ENCODE measurements around the gene CAMKK1.

Gene CAMKK1

DNA sequence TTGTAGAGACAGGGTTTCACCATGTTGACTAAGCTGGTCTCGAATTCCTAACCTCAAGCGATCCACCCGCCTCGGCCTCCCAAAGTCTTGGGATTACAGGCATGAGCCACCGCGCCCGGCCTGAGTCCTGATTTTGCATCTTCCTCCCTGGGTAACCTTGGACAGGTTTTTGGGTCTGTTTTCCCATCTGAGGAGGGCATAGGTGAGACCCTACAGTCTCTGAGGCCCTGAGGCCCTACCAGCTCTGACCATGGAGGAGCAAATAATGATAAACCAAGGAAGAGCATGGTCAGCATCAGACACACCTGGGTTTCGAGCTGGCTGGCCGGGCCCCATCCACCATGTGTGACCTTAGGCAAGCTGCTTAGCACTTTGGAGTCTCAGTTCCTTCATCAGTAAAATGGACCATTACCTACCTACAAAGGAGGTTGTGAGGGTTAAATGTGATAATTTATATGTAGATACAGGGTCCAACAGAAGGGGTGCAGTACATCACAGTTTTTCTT is 45.6 kb downstream of the CAMKK1 start:
- TF ChIP-seq, protein P1, sequence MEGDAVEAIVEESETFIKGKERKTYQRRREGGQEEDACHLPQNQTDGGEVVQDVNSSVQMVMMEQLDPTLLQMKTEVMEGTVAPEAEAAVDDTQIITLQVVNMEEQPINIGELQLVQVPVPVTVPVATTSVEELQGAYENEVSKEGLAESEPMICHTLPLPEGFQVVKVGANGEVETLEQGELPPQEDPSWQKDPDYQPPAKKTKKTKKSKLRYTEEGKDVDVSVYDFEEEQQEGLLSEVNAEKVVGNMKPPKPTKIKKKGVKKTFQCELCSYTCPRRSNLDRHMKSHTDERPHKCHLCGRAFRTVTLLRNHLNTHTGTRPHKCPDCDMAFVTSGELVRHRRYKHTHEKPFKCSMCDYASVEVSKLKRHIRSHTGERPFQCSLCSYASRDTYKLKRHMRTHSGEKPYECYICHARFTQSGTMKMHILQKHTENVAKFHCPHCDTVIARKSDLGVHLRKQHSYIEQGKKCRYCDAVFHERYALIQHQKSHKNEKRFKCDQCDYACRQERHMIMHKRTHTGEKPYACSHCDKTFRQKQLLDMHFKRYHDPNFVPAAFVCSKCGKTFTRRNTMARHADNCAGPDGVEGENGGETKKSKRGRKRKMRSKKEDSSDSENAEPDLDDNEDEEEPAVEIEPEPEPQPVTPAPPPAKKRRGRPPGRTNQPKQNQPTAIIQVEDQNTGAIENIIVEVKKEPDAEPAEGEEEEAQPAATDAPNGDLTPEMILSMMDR (conservative IDR thresholded peaks at IDR 0.05), result no peak
- H3K27ac ChIP-seq, result no peak overlapping the region

DNA sequence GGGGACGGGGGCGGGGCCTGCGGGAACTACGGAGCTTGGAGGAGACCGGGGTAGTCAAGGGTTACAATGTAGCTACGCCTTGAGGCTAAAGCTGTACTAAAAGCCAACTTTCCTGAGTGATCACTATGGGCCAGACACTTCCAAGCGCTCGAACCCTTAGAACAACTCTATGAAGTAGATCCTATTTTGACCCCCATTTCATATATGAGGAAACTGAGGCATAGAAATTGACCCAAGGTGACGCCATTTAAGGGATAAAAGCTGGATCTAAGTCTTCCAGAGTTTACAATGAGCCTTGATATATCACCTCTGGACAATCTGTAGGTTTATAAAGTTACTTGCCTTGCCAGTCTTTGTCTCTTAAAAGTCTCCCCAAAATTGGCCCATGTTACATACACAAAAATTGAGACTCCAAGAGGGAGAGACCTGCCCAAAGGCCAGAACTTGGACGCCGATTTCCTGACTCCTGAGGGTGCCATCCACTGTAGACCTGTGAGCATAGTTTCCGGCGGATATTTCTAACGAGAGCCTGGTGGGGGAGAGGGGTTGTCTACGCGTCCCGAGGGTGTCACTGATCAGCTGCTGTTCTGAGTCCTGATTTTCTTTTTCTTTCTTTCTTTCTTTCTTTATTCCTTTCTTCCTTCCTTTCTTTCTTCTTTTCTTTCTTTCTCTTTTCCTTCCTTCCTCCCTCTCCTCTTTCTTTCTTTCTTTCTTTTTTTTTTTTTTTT is 46.3 kb downstream of the CAMKK1 start:
- peak overlapping the region; percentile 89 for H3K27ac ChIP-seq
- TF ChIP-seq, protein P1 (conservative IDR thresholded peaks at IDR 0.05), result no peak; the same call in none of the 2 replicates

DNA sequence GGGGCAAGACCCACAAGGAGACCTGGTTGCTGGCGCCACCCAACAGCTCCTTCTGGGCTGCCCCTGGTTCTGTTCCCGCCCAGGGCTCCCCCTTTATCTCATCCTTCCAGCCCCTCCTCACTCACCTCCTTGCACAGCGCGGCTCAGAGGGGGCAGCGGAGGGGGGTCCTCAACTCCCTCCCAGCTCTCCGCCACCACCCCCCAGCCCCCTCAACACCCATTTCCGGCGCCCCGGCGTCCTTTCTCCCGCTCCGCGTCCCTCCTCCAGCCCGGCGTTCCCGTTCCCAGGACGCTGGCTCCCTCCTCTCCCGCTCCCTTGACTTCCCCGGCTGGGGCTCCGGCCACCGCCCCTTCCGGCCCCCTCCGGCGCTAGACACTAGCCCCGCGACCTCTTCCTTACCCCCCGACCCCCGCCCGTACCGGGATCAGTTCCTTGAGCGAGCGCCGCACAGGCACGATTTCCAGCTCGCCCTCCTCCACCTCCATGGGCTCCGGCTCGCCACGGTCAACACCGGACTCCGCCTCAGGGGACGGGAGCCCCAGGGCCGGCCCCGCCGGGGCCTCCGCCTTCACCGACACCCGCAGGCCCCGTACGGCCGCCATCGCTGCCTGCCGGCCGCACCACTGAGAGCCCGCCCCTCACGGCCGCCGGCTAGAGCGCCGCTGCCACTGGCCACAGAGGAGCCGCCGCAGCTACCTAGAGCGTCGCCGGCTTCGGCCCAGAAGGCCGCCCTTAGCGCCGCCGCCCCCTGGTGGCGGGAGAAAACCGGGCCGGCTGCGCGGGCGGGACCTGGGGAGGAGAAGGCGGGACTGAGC is 47.0 kb downstream of the CAMKK1 start, which contains the start of gene NCBP3:
Gene NCBP3 (minus strand): TSS at position 626 of the 816 bp plus-strand sequence. CDS start 23 bp downstream, at position 603.
- TF ChIP-seq, protein P1 (conservative IDR thresholded peaks at IDR 0.05), result peak; percentile 100
- H3K27ac ChIP-seq, result peak within 1 kb of the TSS; percentile 89

DNA sequence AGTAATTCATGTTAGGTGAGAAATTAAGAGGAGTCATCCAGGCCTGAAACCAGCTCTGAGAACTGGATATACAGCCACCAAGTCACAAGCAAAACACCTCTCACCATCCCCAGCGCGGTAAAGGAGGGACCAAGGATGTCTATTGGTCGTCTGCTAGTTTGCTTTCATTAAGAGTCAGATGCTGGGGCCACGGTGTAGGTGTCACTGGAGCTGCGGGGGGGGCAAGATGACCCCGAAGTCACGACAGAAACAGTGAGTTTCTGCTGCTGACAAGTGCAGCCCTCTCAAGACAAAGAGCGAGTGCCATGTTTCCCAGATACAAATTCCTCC is 47.6 kb downstream of the CAMKK1 start:
- H3K27ac ChIP-seq, result peak overlapping the region; percentile 89

DNA sequence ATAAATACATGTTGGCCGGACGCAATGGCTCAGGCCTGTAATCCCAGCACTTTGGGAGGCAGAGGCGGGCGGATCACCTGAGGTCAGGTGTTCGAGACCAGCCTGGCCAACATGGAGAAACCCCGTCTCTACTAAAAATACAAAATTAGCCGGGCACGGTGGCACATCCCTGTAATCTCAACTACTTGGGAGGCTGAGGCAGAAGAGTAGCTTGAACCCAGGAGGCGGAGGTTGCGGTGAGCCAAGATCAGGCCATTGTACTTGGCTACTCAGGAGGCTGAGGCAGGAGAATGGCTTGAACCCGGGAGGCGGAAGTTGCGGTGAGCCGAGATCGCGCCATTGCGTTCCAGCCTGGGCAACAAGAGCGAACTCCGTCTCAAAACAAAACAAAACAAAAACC is 48.3 kb downstream of the CAMKK1 start:
- H3K27ac ChIP-seq, result peak overlapping the region; percentile 89

More for the DNA sequence above, 47.6 kb downstream of the CAMKK1 start:
- TF ChIP-seq, protein P1 (conservative IDR thresholded peaks at IDR 0.05), result no peak

DNA sequence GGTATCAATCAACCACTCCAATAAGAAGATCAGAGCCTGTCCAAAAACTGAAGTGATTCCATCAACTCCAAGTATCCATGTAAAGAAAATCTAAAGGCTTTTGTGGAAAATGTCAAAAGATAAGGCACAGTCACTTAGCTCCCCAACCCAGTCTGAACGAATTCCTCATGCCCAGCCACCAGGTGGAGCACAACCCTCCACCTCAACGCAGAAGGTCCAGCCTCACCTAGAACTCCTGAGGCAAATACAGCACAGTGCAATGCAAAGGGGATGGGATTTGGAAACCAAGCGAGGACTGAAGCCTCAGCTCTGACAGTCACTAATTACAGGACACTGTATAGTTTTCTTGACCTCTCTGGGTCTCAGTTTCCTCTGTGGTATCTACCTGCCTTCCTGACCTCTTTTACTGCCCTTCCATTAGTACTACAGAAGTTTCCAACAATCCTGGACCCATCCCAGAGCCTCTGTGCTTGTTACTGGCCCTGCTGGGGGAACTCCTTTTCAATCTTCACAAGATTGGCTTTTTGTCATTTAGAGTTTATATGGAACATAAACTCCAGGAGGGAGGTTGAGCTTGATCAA is 48.8 kb downstream of the CAMKK1 start:
- H3K27ac ChIP-seq, result peak overlapping the region; percentile 0; the same call in 1 of the 2 replicates
- TF ChIP-seq, protein P1 (conservative IDR thresholded peaks at IDR 0.05), result peak; percentile 92

DNA sequence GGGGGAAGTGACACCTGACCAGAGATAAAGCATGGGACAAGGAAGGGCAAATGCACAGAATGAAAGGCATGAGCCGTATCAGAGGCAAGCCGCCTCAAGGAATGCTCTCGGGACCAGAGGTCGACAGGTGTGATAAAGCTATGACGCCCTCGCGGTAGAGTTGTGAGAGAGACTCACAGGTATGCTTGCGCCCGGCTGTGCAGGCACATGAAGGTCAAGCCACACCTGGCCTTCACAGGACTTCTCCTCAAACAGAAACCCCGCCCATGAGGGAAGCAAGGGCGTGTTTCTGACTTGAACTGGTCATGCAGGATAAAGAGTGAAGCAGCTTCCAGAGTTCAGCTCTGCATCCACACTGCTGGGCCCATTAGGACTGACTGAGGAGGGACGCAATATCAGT is 54.6 kb downstream of the CAMKK1 start:
- TF ChIP-seq, protein P1 (conservative IDR thresholded peaks at IDR 0.05), result no peak
- 0 out of 2 replicates have a peak overlapping the region, but pooled peaks have one; percentile 1 for H3K27ac ChIP-seq
